Right kidney (tissue), 1 donor: ENCODE results near the gene MEFV.
"Not testable (repeated sequence)": the region's sequence is repeated elsewhere in the genome, so short reads cannot be mapped to it uniquely, and the experiment has no call there.

Source experiments
- DNase-seq: peaks from one replicate; pipeline ENCODE4 v3.0.0-alpha.2; 2016

The MEFV gene

DNA sequence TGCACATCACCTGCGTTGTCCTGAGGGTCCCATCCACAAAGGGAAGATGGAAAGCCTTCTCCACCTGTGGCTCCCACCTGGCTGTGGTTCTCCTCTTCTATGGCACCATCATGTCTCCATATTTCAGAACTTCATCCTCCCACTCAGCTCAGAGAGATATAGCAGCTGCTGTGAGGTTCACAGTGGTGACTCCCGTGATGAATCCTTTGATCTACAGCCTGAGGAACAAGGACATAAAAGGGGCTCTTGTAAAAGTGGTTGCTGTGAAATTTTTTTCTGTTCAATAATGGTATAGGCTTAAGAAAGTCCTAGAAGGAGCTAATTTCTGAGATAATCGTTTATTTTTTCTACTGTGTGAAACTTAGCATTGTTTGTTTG is 40.2 kb downstream of the MEFV start:
- DNase-seq: no peak

DNA sequence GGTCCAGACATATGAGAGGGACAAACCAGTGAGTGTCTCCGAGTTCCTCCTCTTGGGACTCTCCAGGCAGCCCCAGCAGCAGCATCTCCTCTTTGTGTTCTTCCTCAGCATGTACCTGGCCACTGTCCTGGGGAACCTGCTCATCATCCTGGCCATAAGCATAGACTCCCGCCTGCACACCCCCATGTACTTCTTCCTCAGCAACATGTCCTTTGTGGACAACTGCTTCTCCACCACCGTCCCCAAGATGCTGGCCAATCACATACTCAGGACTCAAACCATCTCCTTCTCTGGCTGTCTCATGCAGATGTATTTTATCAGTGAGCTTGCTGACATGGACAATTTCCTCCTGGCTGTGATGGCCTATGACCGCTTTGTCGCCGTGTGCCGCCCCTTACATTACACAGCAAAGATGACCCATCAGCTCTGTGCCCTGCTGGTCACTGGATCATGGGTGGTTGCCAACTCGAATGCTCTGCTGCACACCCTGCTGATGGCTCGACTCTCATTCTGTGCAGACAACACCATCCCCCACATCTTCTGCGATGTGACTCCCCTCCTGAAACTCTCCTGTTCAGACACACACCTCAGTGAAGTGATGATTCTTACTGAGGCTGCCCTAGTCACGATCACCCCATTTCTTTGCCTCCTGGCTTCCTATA is 40.7 kb downstream of the MEFV start:
- DNase-seq: no peak

DNA sequence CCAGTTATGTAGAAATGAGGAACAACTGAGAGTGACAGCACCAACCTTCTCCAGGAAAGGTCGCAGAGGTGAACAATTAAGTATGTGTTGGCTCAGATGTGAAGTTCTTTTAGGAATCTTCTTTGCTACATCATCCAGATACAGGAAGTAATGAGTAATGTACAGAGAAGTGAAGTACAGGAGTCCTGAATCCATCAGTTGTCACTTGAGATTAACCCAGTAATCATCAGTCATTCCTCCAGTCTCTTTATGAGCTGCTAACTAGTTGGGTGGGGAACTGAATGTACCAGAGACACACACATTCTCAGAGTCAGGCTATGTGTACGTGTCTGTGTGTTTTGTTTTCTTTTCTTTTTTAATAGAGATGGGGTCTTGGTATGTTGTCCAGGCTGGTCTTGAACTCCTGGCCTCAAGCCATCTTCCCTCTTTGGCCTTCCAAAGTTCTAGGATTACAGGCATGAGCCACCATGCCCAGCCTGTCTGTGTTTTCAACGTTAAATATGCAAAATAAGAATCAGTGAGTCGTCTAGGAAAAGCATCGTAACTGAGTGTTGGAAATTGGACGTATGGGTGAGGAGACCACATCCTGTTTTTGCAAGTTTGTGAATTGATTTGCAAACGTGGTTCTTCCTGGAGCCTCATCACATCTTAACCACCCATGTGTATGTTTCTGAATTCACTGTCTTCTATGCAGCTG is 41.4 kb downstream of the MEFV start:
- no peak for DNase-seq

DNA sequence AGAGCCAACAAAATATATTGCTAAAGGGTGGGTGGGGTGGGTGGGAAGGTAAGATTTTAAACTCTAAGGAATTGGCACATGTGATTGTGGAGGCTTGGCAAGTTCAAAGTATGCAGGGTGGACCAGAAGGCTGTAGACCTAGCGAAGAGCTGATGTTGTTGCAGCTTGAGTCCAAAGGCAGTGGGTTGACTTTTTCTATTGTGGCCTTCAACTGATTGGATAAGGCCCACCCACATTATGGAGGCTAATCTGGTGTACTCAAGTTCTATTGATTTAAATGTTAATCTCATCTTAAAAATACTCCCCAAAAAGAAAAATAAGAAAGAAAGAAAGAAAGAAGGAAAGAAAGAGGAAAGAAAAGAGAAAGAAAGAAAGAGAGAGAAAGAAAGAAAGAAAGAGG is 43.9 kb downstream of the MEFV start:
- DNase-seq: no peak

DNA sequence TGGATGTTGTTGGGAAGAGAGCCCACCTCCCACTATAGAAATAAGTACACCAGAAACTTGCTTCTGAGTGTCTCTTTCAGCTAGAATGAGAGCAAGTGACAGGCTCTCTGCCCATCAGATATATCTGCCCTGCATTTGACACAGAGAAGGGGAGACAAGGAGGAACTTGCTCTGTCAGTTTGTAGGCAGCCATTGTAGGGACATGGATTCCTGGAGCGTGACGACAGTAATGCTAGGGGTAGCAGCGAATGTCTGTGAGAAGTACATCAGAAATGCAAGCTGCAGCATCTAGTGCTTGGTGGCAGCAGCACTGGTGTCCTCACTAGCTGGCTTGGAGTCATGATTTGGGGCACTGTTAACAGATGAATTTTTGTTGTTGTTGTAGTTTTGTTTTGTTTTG is 44.4 kb downstream of the MEFV start:
- DNase-seq: no peak

DNA sequence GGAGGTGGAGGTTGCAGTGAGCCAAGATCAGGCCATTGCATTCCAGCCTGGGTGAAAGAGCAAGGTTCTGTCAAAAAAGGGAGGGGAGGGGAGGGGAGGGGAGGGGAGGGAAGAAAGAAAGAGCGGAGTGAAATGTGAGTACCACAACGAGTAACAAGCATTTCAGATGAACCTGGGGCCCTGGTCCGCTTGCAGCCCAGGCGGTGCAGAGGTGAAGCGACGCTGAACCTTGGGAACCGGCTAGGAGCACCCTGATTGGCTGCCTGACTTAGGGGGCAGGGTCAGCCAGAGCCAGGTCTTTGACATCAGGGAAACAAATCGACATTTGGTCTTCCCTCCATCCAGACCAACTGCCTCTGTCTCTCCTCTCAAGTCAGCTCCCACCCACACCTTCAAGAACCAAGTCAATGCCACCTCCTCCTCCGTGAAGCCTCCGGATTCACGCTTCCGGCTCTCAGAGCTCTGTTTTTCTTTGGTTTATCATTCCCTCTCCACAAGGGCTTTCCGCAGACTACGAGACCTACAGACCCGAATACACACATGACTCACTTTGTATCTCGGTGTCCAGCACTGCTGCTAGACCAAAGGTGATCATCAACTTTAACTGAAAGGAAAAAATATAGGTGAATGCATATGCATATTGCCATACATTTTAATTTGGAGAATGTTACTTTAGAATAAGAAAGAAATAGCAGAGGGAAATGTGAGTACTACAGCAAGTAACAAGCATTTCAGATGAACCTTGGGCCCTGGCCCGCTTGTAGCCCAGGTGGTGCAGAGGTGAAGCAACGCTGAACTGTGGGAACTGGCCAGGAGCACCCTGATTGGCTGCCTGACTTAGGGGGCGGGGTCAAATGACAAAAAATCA is 49.1 kb downstream of the MEFV start:
- no peak for DNase-seq

DNA sequence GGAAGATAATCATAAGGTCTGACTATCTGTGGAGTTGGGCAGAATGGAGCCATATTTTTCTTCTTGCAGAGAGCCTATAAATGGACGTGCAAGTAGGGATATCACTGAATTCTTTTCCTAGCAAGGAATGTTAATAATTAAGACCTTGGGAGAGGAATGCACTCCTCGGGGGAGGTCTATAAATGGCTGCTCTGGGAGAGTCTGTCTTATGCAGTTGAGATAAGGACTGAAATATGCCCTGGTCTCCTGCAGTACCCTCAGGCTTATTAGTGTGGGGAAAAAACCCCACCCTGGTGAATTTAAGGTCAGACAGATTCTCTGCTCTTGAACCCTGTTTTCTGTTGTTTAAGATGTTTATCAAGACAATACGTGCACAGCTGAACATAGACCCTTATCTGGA is 50.5 kb downstream of the MEFV start:
- DNase-seq: not testable (repeated sequence)

DNA sequence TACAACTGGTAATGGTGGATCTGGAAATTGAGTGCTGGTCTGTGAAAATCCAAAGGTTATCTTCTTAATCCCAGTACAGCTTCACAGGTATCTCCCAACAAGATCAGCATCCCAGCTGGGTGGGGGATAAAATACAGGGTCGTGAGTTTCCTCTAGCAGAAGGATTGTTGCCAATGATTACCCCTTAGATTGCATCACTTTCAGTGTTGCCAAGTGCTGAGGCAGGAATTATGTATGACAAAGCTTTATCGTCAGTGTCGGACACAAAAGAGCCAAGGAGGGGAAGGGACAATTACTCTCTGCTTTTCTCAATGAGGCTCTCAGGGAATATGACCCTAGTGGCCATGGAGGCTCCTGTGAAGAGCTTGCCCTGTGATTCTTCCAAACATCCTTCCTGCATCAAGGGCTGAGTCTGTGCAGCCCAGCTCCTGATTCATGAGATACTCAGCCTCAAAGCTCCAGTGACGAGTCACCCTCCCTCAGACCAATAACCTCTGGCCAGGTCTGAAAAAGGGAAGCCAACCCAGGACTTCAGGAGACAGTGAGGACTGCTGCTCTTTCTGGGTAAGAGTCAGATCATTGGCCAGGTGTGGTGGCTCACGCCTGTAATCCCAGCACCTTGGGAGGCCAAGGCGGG is 53.4 kb downstream of the MEFV start:
- no peak for DNase-seq

DNA sequence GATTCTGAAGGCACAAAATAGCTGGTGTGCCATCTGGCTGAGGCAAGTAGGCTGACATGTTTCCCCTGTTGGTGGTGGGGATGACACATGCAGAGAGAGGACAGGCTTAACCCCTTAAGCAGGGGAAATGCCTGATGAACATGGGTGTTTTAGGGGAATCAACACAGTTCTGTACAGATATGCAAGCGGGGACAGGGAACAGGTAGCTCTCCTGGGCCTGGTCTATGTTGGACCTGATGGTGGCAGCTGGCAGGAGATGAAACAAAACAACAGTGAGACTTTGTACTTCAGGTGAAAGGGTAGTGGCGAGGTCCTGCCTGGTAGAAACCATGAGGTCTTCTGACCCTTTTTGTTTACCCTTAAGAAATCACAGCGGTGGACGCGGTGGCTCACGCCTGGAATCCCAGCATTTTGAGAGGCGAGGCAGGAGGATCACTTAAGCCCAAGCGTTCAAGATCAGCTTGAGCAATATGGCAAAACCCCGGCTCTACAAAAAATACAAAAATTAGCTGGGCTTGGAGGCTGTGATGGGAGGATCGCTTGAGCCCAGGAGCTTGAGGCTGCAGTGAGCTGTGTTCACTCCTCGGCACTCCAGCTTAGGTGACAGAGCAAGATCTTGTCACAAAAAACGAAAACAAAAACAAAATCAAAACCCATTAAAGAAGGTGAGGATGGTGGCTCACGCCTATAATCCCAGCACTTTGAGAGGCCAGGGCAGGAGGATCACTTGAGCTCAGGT is 57.9 kb downstream of the MEFV start:
- DNase-seq: no peak

DNA sequence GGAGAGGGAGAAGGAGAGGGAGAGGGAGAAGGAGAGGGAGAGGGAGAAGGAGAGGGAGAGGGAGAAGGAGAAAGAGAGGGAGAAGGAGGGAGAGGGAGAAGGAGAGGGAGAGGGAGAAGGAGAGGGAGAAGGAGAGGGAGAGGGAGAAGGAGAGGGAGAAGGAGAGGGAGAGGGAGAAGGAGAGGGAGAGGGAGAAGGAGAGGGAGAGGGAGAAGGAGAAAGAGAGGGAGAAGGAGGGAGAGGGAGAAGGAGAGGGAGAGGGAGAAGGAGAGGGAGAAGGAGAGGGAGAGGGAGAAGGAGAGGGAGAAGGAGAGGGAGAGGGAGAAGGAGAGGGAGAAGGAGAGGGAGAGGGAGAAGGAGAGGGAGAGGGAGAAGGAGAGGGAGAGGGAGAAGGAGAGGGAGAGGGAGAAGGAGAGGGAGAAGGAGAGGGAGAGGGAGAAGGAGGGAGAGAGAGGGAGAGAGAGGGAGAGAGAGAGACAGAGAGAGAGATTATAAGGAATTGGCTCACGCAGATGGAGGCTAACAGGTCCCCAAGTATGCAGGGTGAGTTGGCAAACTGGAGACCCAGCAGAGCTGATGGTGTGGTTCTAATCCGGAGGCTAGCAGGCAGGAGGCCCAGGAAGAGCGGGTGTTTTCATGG is 58.6 kb downstream of the MEFV start:
- not testable (repeated sequence) for DNase-seq

DNA sequence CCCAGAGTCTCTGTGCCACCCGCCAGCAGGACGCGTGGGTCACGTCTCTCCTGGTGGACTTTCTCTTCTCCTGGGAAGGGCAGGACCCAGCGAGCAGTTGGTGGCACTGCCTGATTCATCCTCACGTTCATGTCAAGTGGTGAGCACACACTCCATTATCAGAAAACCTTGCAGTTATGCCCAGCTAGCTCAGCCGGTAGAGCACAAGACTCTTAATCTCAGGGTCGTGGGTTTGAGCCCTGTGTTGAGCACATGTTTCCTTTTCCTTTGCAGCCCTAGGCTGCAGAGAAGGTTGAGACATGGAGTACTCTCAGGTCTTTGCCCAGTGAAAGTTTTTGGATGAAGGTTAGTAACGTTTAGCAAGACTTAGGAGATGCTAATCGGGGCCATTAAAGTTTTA is 60.5 kb downstream of the MEFV start:
- DNase-seq: no peak

DNA sequence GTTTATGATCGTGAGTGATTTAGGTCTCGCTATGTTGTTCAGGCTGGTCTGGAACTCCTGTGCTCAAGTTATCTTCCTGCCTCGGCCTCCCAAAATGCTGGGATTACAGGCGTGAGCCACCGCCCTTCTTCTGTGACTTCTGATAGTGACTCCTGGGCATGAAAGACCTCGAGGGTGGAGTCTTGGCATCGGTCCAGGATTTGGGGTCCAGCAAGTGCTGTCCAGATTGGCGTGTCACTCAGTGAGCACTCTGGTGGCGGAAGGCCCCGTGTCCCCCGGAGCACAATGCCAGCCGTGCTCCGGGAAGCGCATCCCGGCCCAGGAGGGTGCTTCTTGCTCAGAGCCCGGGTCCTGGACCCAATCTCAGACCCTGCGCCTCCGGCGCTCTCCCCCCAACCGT is 61.6 kb downstream of the MEFV start:
- no peak for DNase-seq

DNA sequence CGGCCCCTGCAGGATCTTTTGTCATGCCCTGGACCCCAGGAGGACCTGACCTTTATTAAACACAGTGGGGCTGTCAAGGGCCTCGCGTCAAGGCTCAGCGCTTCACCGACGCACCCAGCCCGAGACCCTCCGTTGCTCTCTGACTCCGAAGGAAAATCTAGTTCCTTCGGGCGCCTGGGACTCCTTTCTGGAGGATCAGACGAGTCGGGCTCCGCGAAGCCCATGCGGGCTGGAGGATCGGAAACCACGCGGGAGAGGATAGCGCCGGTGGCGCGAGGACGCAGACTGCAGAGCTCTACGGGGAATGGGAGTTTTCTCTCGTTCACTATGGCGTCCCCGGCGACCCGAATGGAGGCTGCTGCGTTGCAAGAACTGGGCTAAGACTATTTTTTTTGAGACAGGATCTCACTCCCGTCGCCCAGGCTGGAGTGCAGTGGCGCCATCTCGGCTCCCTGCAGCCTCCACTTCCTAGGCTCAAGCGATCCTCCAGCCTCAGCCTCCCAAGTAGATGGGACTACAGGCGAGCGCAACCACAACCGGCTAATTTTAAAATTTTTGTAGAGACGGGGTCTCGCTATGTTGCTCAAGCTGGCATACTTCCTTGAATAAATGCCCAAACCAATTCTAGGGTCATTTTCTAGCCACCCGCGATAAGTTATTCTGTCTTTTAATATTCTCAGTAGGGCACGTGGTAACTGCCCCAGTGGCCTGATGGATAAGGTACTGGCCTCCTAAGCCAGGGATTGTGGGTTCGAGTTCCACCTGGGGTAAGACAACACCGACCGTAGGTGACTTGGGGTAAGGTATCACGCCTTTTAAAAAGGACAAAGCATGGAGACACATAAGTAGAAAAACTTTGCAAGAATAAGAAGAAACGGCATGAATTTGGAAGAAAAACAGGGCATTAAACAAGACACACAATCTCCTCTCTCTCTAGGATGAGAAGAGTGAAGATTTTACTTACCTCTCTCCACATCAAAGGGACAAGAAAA is 62.9 kb downstream of the MEFV start:
- DNase-seq: no peak

DNA sequence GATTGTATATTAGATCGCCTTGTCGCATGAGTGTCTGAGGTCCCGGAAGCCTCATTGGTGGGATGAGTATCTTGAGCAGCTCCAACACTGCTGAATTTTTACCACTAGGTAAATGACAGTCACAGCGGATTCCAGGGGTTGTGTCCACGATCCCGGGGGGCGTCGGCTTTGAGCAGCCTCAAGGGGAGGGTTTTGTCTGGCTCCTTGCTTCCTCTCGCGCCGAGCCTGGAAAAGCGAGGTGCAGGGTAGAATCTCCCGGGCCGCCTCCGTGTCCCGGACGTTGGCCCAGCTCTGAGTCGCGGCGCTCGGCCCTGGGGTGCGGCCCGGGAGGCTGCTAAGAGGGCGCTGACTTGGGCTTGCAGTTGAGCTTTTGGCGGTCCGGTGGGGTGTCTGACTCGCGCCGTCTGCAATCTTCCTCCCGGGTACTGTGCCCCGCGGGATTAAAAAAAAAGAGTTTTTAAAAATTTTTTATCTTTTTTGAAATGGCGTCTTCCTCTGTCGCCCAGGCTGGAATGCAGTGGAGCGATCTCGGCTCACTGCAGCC is 63.9 kb downstream of the MEFV start:
- no peak for DNase-seq
